OCI-LY3 (cell line): Measurements from ENCODE around the gene ZBTB7C.

ENCODE experiments used
- CTCF ChIP-seq: fragments of 200-600, 300-600 bp; sonication (generic); IDR thresholded peaks from 2 replicates; pipeline ENCODE4 v1.5.1; 2014; ENCODE audit warnings: antibody characterized with exemption, low read length, low read depth
- EZH2phosphoT487 ChIP-seq: fragments of 200-600 bp; shearing (Covaris generic); IDR thresholded peaks from 2 replicates; pipeline ENCODE4 v1.6.1; 2018; ENCODE audit warnings: antibody characterized with exemption, mixed run types, low read depth

GRCh38 chr18:48157956-48158355 is 251.2 kb downstream of the ZBTB7C start:
- TF ChIP-seq CTCF (no peak), EZH2phosphoT487 (no peak)
